ENCODE measurements around the gene CDSN. TPM values are rescaled to one million over a fixed set of nuclear protein-coding genes. Genes with fewer than 3 reads are reported as not detected.

CDSN gene
- total RNA-seq, 1 donor from 2014 or later: not detected

DNA sequence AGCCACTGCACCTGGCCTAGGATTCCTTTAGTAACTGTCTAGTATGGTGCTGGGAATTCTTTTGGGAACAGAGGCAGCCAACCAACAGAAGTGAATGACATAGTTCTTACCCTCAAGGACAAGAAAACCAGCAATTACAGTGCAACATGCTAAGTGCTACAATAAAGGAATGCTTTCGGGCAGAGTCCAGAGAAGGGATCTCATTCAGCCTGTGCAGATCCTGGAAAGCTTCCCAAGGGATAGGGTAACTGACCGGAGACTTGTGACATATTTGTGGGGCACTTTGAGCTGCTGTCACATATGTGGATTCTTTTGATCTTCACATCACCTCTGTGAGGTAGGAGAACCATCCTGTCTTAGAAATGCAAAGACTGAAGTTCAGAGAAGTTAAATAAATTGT is 54.7 kb downstream of the CDSN start:
- no peak for DNase-seq (ENCODE audit: missing footprints)
- intact Hi-C loops (cut with DNase I): no loop called here
- ATAC-seq: no peak

Other genes with a start within 250 kb of the CDSN start
- 32.5 TPM for gene DDR1, start 235.9 kb downstream of the CDSN start, total RNA-seq
- 22.2 TPM for gene GTF2H4, start 212.2 kb downstream of the CDSN start, total RNA-seq
- 18.3 TPM for gene VARS2, start 206.2 kb downstream of the CDSN start, total RNA-seq
- gene SFTA2, start 188.3 kb downstream of the CDSN start, total RNA-seq: not detected
- gene MUCL3, start 179.5 kb downstream of the CDSN start, total RNA-seq: not detected
- gene MUC21, start 136.7 kb downstream of the CDSN start, total RNA-seq: not detected
- gene MUC22, start 110.0 kb downstream of the CDSN start, total RNA-seq: 0.14 TPM
- gene C6orf15, start 7.9 kb downstream of the CDSN start, total RNA-seq: not detected
- gene PSORS1C1, start 5.6 kb downstream of the CDSN start, total RNA-seq: 1.9 TPM
- gene PSORS1C2, start 18.6 kb upstream of the CDSN start, total RNA-seq: not detected
- gene CCHCR1, start 37.4 kb upstream of the CDSN start, total RNA-seq: 12.3 TPM
- 5.2 TPM for gene TCF19, start 38.1 kb upstream of the CDSN start, total RNA-seq
- 0.51 TPM for gene POU5F1, start 50.2 kb upstream of the CDSN start, total RNA-seq
- 185 TPM for gene HLA-C, start 151.6 kb upstream of the CDSN start, total RNA-seq
- 465 TPM for gene HLA-B, start 236.7 kb upstream of the CDSN start, total RNA-seq

All from Right ventricle myocardium inferior (tissue), 1 donor.